ENCODE measurements around the gene IMMP2L. TPM values are rescaled to one million over a fixed set of nuclear protein-coding genes. Genes with fewer than 3 reads are reported as not detected.
"Not testable (repeated sequence)": the region's sequence is repeated elsewhere in the genome, so short reads cannot be mapped to it uniquely, and the experiment has no call there.

Gene IMMP2L
- total and polyA plus RNA-seq, 2 of the 8 experiments (the other 6 are each of a cell fraction or from before 2014, with no cell fraction given) = 2.3 to 10.1 TPM

DNA sequence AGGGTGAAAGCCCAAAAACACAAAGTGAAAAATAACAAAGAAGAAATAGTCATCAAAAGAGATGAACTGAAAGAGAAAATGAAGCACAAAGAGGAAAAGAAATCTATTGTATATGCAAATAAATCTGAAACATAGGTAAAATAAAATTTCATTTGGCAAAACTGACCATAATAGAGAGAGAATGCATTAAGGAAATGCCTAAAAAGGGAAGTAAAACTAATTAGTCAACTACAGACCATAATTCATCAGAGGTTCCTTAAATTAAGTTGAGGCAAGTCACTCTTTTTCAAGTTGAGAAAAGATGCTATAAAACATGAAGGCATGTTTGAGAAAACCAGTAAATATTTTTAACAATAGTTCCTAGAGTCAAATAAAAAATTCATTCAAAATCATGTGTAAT is 238.1 kb downstream of the IMMP2L start:
- H3K23ac ChIP-seq (ENCODE audit: insufficient read length) = no peak overlapping the region
- H3K23me2 ChIP-seq (ENCODE audit: low read depth, low read length) = no peaks in the 10 kb centered on the region
- H3K27ac ChIP-seq (ENCODE audit: low read depth, low read length) = no peak overlapping the region
- no peaks in the 10 kb centered on the region for H3K27me3 ChIP-seq (replicated peaks in 1 of 4; ENCODE audit: control insufficient read depth in 3 of 4, extremely low read depth in 1 of 4, insufficient read depth in 3 of 4, low read length in 3 of 4)
- no peak overlapping the region for H3K4me2 ChIP-seq (ENCODE audit: insufficient read depth in 1 of 2, low read depth in 2 of 2, low read length in 2 of 2)
- POLR2A ChIA-PET (ENCODE audit: partially characterized antibody) = no interaction called here
- H3K79me2 ChIP-seq (ENCODE audit: control insufficient read depth in 1 of 2, insufficient read depth in 2 of 2, low read length in 2 of 2) = no peaks in the 10 kb centered on the region
- H2BK20ac ChIP-seq (ENCODE audit: low read length) = no peak overlapping the region
- DNase-seq (ENCODE audit: low read depth in 1 of 2, low spot score in 2 of 2) (no peak), FAIRE-seq (no peak)
- no peak overlapping the region for H4K5ac ChIP-seq (ENCODE audit: insufficient read length, low read depth, low read length)
- H3K9ac ChIP-seq (replicated peaks in 1 of 4; ENCODE audit: extremely low read depth in 1 of 4, low read depth in 3 of 4, low read length in 3 of 4) = no peak overlapping the region
- no peak overlapping the region for H2BK5ac ChIP-seq (ENCODE audit: low read depth, low read length)
- no peak overlapping the region for H4K8ac ChIP-seq (ENCODE audit: extremely low read depth, insufficient read depth, low read length)
- H2BK120ac ChIP-seq (replicated peaks; ENCODE audit: low read depth, low read length) = no peak overlapping the region
- no peaks in the 10 kb centered on the region for H3K9me3 ChIP-seq (ENCODE audit: insufficient read depth in 2 of 2, low read depth in 1 of 2, low read length in 1 of 2)
- no peak overlapping the region for H4K91ac ChIP-seq (replicated peaks; ENCODE audit: insufficient read length, low read length)
- no peaks in the 10 kb centered on the region for H3K36me3 ChIP-seq (ENCODE audit: control insufficient read depth in 2 of 4, insufficient read depth in 4 of 4, low read length in 3 of 4)
- no peak overlapping the region for H2BK12ac ChIP-seq (ENCODE audit: low read depth, low read length)
- no peak overlapping the region for H3K4ac ChIP-seq (replicated peaks; ENCODE audit: insufficient read length, low read depth, low read length)
- no peak overlapping the region for H3K4me3 ChIP-seq (ENCODE audit: extremely low read depth in 1 of 4, insufficient read depth in 2 of 4, low read depth in 3 of 4, low read length in 4 of 4)
- H2AFZ ChIP-seq (ENCODE audit: low read length) = no peak overlapping the region
- no peak overlapping the region for H3K56ac ChIP-seq (replicated peaks; ENCODE audit: insufficient read length, low read depth, low read length)
- no peaks in the 10 kb centered on the region for H4K20me1 ChIP-seq (replicated peaks in 1 of 2; ENCODE audit: control insufficient read depth in 1 of 2, insufficient read depth in 2 of 2, low read length in 2 of 2)
- H2BK15ac ChIP-seq (ENCODE audit: low read length) = no peak overlapping the region
- H3K14ac ChIP-seq (ENCODE audit: insufficient read length) = no peak overlapping the region
- H3K18ac ChIP-seq (ENCODE audit: extremely low read depth, low read length) = no peak overlapping the region
- no peak for TF ChIP-seq KDM1A (IDR thresholded peaks at IDR 0.05; ENCODE audit: borderline replicate concordance, low read length)
- H2AK5ac ChIP-seq (ENCODE audit: low read depth, low read length) = no peak overlapping the region
- no peaks in the 10 kb centered on the region for H3K79me1 ChIP-seq (ENCODE audit: low read depth, low read length)
- no peaks in the 10 kb centered on the region for H3K4me1 ChIP-seq (replicated peaks in 1 of 4; ENCODE audit: control insufficient read depth in 3 of 4, insufficient read depth in 4 of 4, low read length in 3 of 4)
- CTCF ChIA-PET (ENCODE audit: partially characterized antibody) = interaction anchor here (0.9 kb wide), 1 partner anchor 405 kb away, joined by 3 read pairs; no protein-coding TSS in a partner anchor

DNA sequence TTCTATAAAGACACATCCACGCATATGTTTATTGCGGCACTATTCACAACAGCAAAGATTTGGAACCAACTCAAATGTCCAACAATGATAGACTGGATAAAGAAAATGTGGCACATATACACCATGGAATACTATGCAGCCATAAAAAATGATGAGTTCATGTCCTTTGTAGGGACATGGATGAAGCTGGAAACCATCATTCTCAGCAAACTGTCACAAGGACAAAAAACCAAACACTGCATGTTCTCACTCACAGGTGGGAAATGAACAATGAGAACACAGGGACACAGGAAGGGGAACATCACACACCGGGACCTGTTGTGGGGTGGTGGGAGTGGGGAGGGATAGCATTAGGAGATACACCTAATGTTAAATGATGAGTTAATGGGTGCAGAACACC is 238.6 kb downstream of the IMMP2L start:
- H3K14ac ChIP-seq (ENCODE audit: insufficient read length); H2BK15ac ChIP-seq (ENCODE audit: low read length); H3K4me1 ChIP-seq (replicated peaks in 1 of 4; ENCODE audit: control insufficient read depth in 3 of 4, insufficient read depth in 4 of 4, low read length in 3 of 4); DNase-seq (ENCODE audit: low read depth in 1 of 2, low spot score in 2 of 2); H3K23me2 ChIP-seq (ENCODE audit: low read depth, low read length); H3K23ac ChIP-seq (ENCODE audit: insufficient read length); H3K27ac ChIP-seq (ENCODE audit: low read depth, low read length); H2BK20ac ChIP-seq (ENCODE audit: low read length); H3K4me3 ChIP-seq (ENCODE audit: extremely low read depth in 1 of 4, insufficient read depth in 2 of 4, low read depth in 3 of 4, low read length in 4 of 4); FAIRE-seq; H4K91ac ChIP-seq (replicated peaks; ENCODE audit: insufficient read length, low read length); H2AK5ac ChIP-seq (ENCODE audit: low read depth, low read length); H4K5ac ChIP-seq (ENCODE audit: insufficient read length, low read depth, low read length); H2BK12ac ChIP-seq (ENCODE audit: low read depth, low read length); H3K4me2 ChIP-seq (ENCODE audit: insufficient read depth in 1 of 2, low read depth in 2 of 2, low read length in 2 of 2); H3K27me3 ChIP-seq (replicated peaks in 1 of 4; ENCODE audit: control insufficient read depth in 3 of 4, extremely low read depth in 1 of 4, insufficient read depth in 3 of 4, low read length in 3 of 4); H3K9ac ChIP-seq (replicated peaks in 1 of 4; ENCODE audit: extremely low read depth in 1 of 4, low read depth in 3 of 4, low read length in 3 of 4); H3K36me3 ChIP-seq (ENCODE audit: control insufficient read depth in 2 of 4, insufficient read depth in 4 of 4, low read length in 3 of 4); H3K79me1 ChIP-seq (ENCODE audit: low read depth, low read length); H4K20me1 ChIP-seq (replicated peaks in 1 of 2; ENCODE audit: control insufficient read depth in 1 of 2, insufficient read depth in 2 of 2, low read length in 2 of 2); H4K8ac ChIP-seq (ENCODE audit: extremely low read depth, insufficient read depth, low read length); H3K4ac ChIP-seq (replicated peaks; ENCODE audit: insufficient read length, low read depth, low read length); H3K56ac ChIP-seq (replicated peaks; ENCODE audit: insufficient read length, low read depth, low read length); H3K79me2 ChIP-seq (ENCODE audit: control insufficient read depth in 1 of 2, insufficient read depth in 2 of 2, low read length in 2 of 2); H3K9me3 ChIP-seq (ENCODE audit: insufficient read depth in 2 of 2, low read depth in 1 of 2, low read length in 1 of 2); H2BK120ac ChIP-seq (replicated peaks; ENCODE audit: low read depth, low read length); H2BK5ac ChIP-seq (ENCODE audit: low read depth, low read length); H3K18ac ChIP-seq (ENCODE audit: extremely low read depth, low read length); POLR2A ChIA-PET (ENCODE audit: partially characterized antibody); H2AFZ ChIP-seq (ENCODE audit: low read length): not testable (repeated sequence)
- WGBS, 2 experiments (ENCODE audit: extremely low coverage in 1 of 2, insufficient coverage in 1 of 2, insufficient read length in 1 of 2, insufficient replicate concordance in 2 of 2, low coverage in 1 of 2, low lambda C conversion rate in 2 of 2, missing lambda C conversion rate in 1 of 2) = 88% methylated on average over 3 of the region's 3 CpGs; no CpG with 5 or more reads in 1 of the 2 experiments
- CTCF ChIA-PET (ENCODE audit: partially characterized antibody) = interaction anchor here (0.9 kb wide), 1 partner anchor 405 kb away, joined by 3 read pairs; no protein-coding TSS in a partner anchor

Data from H1 (cell line).